Measurements from ENCODE around the gene GOSR1.
"Not testable (repeated sequence)": the region's sequence is repeated elsewhere in the genome, so short reads cannot be mapped to it uniquely, and the experiment has no call there.

DNA sequence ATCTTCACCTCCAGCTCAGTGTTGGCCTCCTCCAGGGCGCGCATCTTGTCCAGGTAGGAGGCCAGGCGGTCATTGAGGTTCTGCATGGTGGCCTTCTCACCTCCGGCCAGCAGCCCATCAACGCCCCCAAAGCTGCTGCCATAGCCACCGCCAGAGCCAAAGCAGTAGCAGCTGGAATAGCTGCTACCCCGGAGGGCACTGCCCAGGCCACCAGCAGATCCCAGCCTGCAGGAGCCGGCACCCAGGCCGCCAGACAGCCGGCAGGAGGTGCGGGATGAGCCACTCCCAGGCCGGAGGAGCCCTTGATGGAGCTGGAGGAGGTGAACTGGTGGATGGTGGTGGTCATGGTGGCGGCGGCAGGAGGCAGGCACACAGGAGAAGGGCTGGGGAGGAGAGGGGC lies 94.2 kb downstream of the GOSR1 start:
- TF ChIP-seq, protein P1, sequence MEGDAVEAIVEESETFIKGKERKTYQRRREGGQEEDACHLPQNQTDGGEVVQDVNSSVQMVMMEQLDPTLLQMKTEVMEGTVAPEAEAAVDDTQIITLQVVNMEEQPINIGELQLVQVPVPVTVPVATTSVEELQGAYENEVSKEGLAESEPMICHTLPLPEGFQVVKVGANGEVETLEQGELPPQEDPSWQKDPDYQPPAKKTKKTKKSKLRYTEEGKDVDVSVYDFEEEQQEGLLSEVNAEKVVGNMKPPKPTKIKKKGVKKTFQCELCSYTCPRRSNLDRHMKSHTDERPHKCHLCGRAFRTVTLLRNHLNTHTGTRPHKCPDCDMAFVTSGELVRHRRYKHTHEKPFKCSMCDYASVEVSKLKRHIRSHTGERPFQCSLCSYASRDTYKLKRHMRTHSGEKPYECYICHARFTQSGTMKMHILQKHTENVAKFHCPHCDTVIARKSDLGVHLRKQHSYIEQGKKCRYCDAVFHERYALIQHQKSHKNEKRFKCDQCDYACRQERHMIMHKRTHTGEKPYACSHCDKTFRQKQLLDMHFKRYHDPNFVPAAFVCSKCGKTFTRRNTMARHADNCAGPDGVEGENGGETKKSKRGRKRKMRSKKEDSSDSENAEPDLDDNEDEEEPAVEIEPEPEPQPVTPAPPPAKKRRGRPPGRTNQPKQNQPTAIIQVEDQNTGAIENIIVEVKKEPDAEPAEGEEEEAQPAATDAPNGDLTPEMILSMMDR (conservative IDR thresholded peaks at IDR 0.05 in 1 of 2, IDR thresholded peaks at IDR 0.05 in 1 of 2; ENCODE audit: low read depth in 1 of 2, low read length in 2 of 2) = not testable (repeated sequence)
- TF ChIP-seq EZH2 (IDR thresholded peaks at IDR 0.05; ENCODE audit: low read length, missing control alignments) = not testable (repeated sequence)

Measured in fibroblast of lung (primary cell).